SKM-1 treated with dmso at 0.1 percent for 144 hours (cell line): Measurements from ENCODE around the gene KLK7.

Source experiments
- DNase-seq: peaks from one replicate; lab custom pipeline; 2025; ENCODE audit not compliant: unreplicated experiment; lab: John Stamatoyannopoulos, UW

The KLK7 gene

DNA sequence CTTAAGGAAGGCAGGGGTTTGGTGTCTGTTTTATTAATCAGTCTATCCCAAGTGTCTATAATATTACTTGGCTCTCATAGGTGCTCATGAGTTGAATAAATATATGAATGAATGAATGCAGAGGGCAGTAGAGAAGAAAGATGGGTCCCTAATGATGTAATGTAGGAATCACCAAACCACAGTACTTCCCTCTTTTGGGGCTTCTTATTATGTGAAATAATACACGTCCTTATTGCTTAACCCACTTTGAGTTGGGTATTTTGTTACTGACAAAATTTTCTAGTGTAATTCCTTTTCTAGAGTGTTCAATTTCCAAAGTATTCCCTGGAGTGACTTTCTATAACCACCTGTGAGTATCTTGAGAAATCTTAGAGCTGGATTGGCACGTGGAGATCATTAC lies 44.1 kb downstream of the KLK7 start:
- no peak for DNase-seq

DNA sequence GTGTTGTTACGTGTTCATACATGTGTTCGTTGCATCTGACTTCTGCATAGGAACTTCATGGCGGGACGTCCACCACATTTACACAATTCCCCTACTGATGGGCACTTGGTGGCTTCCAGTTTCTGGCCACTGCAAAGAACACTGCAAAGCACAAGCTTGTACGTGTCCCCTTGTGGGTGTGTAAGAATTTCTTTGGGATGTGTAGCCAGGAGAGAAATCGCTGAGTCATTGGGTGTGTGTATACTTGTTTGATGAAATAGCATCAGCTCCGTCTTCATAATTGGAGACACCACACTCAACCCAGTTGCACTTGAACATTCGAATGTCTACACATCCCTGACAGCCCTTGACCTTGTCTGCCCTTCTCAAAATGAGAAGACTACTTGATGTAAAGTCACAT lies 50.1 kb downstream of the KLK7 start:
- no peak for DNase-seq

DNA sequence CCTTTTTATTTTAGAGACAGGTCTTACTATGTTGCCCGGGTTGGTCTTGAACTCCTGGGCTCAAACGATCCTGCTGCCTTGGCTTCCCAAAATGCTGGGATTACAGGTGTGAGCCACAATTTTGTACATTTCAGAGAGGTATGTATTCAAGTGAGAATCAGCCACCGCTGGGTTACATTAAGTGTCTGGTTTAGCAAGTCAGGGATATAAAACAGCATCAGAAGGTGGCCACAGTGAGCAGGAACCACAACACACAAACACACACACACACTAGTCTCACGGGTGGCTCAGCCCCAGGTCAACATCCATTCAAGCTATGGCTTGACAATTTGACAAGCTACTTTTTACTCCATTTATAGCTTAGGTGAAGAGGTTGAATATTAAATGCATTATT lies 51.0 kb downstream of the KLK7 start:
- DNase-seq = no peak

DNA sequence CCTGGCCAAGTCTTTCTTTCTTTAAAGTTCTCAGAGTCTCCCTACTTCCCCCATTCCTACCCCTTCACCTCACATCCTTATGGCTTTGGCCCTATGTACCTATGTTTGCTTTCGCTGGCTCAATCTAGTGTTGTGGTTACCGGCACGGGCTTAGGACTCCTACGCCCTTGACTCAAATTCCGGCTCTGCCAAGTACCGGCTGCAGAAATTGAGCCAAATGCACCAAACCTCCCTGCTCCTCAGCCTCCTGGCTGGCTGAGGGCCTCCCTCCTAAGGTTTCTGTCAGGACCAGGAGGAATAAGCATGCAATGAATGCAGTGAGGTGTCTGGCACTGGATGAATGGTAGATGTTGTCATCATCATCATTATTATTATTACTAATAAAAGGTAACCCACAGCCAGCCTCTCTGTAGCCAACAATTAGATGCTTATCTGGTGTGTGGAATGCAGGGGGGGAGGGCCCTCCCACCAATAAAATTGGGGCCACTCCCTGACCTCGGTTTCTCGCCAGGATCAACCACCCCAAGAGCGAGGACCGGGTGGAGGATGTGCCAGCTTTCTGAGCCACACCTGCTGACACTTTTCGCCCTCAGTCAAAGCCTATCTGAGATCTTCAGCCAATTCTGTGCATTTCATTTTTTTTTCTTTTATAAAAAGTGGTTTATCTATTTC lies 51.6 kb downstream of the KLK7 start:
- DNase-seq = no peak

DNA sequence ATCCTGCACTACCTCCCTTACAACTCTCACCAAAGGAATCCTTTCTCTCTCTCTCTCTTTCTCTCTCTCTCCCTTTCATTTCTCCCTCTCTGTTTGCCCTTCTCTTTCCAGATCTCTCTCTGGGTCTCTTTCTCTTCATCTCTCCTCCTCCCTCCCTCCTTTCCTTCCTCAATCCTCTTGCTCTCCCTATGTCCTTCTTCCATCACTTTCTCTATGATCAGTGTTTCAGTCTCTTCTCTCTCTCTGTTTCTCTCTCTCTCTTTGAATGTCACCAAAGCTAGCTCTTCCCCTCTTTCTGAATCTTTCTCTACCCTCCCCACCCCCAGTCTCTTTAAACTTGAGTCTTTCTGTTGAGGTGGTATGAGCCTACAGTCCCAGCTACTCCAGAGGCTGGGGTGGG lies 52.7 kb downstream of the KLK7 start:
- DNase-seq = no peak

DNA sequence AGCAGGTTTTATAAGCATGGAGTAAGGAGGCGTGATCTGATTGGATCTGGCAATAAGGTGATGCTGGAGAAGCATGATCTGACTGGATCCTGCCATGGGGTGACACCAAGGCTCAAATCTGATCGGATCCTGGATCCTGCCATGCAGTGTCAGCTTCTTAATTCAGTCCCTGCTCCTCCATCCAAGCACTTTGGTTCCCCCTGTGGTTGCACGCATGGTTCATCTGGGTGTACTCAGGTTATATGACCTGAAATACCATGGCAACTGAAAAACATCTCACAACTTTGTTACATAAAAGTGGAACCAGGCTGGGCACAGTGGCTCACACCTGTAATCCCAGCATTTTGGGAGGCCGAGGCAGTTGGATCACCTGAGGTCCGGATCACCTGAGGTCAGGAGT lies 54.9 kb downstream of the KLK7 start:
- no peak for DNase-seq
